ENCODE results near the gene KLHL29. TPM values are rescaled to one million over a fixed set of nuclear protein-coding genes. Genes with fewer than 3 reads are reported as not detected.

KLHL29 gene
- total and polyA plus RNA-seq, 2 experiments from 2014 or later = 1.5 to 6.5 TPM

- TF ChIP-seq, protein P1, sequence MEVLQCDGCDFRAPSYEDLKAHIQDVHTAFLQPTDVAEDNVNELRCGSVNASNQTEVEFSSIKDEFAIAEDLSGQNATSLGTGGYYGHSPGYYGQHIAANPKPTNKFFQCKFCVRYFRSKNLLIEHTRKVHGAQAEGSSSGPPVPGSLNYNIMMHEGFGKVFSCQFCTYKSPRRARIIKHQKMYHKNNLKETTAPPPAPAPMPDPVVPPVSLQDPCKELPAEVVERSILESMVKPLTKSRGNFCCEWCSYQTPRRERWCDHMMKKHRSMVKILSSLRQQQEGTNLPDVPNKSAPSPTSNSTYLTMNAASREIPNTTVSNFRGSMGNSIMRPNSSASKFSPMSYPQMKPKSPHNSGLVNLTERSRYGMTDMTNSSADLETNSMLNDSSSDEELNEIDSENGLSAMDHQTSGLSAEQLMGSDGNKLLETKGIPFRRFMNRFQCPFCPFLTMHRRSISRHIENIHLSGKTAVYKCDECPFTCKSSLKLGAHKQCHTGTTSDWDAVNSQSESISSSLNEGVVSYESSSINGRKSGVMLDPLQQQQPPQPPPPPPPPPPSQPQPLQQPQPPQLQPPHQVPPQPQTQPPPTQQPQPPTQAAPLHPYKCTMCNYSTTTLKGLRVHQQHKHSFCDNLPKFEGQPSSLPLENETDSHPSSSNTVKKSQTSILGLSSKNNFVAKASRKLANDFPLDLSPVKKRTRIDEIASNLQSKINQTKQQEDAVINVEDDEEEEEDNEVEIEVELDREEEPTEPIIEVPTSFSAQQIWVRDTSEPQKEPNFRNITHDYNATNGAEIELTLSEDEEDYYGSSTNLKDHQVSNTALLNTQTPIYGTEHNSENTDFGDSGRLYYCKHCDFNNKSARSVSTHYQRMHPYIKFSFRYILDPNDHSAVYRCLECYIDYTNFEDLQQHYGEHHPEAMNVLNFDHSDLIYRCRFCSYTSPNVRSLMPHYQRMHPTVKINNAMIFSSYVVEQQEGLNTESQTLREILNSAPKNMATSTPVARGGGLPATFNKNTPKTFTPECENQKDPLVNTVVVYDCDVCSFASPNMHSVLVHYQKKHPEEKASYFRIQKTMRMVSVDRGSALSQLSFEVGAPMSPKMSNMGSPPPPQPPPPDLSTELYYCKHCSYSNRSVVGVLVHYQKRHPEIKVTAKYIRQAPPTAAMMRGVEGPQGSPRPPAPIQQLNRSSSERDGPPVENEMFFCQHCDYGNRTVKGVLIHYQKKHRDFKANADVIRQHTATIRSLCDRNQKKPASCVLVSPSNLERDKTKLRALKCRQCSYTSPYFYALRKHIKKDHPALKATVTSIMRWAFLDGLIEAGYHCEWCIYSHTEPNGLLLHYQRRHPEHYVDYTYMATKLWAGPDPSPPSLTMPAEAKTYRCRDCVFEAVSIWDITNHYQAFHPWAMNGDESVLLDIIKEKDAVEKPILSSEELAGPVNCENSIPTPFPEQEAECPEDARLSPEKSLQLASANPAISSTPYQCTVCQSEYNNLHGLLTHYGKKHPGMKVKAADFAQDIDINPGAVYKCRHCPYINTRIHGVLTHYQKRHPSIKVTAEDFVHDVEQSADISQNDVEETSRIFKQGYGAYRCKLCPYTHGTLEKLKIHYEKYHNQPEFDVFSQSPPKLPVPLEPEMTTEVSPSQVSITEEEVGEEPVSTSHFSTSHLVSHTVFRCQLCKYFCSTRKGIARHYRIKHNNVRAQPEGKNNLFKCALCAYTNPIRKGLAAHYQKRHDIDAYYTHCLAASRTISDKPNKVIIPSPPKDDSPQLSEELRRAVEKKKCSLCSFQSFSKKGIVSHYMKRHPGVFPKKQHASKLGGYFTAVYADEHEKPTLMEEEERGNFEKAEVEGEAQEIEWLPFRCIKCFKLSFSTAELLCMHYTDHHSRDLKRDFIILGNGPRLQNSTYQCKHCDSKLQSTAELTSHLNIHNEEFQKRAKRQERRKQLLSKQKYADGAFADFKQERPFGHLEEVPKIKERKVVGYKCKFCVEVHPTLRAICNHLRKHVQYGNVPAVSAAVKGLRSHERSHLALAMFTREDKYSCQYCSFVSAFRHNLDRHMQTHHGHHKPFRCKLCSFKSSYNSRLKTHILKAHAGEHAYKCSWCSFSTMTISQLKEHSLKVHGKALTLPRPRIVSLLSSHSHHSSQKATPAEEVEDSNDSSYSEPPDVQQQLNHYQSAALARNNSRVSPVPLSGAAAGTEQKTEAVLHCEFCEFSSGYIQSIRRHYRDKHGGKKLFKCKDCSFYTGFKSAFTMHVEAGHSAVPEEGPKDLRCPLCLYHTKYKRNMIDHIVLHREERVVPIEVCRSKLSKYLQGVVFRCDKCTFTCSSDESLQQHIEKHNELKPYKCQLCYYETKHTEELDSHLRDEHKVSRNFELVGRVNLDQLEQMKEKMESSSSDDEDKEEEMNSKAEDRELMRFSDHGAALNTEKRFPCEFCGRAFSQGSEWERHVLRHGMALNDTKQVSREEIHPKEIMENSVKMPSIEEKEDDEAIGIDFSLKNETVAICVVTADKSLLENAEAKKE (CRISPR knock-in tag; IDR thresholded peaks at IDR 0.05) = no peak
- TF ChIP-seq ZNF114 (CRISPR knock-in tag; IDR thresholded peaks at IDR 0.05) (no peak), STAT1 (IDR thresholded peaks at IDR 0.05; ENCODE audit: unreplicated experiment) (no peak)
Measured at GRCh38 chr2:23412556-23413155, 27.7 kb downstream of the KLHL29 start (continued).

DNA sequence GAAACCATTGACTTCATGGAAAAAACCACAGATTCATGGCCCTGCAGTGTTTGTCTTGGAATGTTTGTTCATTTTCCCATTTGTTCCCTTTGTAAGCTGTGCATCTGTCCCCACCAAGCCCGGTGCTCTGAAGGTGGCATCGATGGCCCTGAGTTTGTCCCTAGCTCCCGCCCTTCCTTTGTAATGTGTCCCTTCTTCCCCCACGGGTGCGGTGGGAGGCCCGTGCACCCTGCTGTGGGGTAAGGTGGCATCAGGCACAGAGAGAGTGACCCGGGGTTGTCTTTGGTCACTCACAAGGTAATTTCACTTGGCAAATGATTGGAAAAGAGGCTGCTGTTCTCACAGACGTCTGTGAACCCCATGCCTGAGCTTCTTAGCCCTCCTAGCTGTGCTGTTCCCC, 28.7 kb downstream of the KLHL29 start:
- Mint-ChIP-seq H3K4me3 (no peak overlapping the region), H3K9me3 (no peaks in the 10 kb centered on the region), H3K27me3 (ENCODE audit: insufficient read depth, low read depth, poor library complexity) (peaks cover 9% of the 10 kb centered on the region), H3K27ac (no peak overlapping the region), H3K4me1 (peaks cover 8% of the 10 kb centered on the region; the same call in 2 of the 3 replicates), H3K36me3 (ENCODE audit: low read depth) (no peaks in the 10 kb centered on the region; the same call in 2 of the 3 replicates)
- no peak for DNase-seq (ENCODE audit: low spot score)
- Histone ChIP-seq H3K36me3 (ENCODE audit: insufficient read depth) (no peaks in the 10 kb centered on the region), H3K4me2 (no peak overlapping the region), H3K79me2 (replicated peaks; ENCODE audit: insufficient read depth) (no peaks in the 10 kb centered on the region), H2AFZ (no peak overlapping the region), H3K27ac (ENCODE audit: low read depth) (no peak overlapping the region), H3K4me3 (no peak overlapping the region), H3F3A (replicated peaks; ENCODE audit: low read depth) (no peaks in the 10 kb centered on the region), H3K9me2 (ENCODE audit: insufficient read depth) (peaks cover 2% of the 10 kb centered on the region; the same call in 1 of the 2 replicates), H3K4me1 (ENCODE audit: insufficient read depth) (no peaks in the 10 kb centered on the region), H3K27me3 (ENCODE audit: insufficient read depth) (no peaks in the 10 kb centered on the region), H4K20me1 (replicated peaks; ENCODE audit: insufficient read depth) (0 out of 2 replicates have a peak, but pooled peaks cover 3% of the 10 kb centered on the region)
- ATAC-seq = no peak
- TF ChIP-seq, protein P2, sequence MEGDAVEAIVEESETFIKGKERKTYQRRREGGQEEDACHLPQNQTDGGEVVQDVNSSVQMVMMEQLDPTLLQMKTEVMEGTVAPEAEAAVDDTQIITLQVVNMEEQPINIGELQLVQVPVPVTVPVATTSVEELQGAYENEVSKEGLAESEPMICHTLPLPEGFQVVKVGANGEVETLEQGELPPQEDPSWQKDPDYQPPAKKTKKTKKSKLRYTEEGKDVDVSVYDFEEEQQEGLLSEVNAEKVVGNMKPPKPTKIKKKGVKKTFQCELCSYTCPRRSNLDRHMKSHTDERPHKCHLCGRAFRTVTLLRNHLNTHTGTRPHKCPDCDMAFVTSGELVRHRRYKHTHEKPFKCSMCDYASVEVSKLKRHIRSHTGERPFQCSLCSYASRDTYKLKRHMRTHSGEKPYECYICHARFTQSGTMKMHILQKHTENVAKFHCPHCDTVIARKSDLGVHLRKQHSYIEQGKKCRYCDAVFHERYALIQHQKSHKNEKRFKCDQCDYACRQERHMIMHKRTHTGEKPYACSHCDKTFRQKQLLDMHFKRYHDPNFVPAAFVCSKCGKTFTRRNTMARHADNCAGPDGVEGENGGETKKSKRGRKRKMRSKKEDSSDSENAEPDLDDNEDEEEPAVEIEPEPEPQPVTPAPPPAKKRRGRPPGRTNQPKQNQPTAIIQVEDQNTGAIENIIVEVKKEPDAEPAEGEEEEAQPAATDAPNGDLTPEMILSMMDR (conservative IDR thresholded peaks at IDR 0.05; ENCODE audit: low read depth in 2 of 2) = no peak
- TF ChIP-seq, protein P3, sequence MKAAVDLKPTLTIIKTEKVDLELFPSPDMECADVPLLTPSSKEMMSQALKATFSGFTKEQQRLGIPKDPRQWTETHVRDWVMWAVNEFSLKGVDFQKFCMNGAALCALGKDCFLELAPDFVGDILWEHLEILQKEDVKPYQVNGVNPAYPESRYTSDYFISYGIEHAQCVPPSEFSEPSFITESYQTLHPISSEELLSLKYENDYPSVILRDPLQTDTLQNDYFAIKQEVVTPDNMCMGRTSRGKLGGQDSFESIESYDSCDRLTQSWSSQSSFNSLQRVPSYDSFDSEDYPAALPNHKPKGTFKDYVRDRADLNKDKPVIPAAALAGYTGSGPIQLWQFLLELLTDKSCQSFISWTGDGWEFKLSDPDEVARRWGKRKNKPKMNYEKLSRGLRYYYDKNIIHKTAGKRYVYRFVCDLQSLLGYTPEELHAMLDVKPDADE (IDR thresholded peaks at IDR 0.05) = no peak
- TF ChIP-seq, protein P4, sequence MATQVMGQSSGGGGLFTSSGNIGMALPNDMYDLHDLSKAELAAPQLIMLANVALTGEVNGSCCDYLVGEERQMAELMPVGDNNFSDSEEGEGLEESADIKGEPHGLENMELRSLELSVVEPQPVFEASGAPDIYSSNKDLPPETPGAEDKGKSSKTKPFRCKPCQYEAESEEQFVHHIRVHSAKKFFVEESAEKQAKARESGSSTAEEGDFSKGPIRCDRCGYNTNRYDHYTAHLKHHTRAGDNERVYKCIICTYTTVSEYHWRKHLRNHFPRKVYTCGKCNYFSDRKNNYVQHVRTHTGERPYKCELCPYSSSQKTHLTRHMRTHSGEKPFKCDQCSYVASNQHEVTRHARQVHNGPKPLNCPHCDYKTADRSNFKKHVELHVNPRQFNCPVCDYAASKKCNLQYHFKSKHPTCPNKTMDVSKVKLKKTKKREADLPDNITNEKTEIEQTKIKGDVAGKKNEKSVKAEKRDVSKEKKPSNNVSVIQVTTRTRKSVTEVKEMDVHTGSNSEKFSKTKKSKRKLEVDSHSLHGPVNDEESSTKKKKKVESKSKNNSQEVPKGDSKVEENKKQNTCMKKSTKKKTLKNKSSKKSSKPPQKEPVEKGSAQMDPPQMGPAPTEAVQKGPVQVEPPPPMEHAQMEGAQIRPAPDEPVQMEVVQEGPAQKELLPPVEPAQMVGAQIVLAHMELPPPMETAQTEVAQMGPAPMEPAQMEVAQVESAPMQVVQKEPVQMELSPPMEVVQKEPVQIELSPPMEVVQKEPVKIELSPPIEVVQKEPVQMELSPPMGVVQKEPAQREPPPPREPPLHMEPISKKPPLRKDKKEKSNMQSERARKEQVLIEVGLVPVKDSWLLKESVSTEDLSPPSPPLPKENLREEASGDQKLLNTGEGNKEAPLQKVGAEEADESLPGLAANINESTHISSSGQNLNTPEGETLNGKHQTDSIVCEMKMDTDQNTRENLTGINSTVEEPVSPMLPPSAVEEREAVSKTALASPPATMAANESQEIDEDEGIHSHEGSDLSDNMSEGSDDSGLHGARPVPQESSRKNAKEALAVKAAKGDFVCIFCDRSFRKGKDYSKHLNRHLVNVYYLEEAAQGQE (IDR thresholded peaks at IDR 0.05; ENCODE audit: unreplicated experiment) = no peak
- TF ChIP-seq STAT1 (IDR thresholded peaks at IDR 0.05; ENCODE audit: unreplicated experiment) = no peak
